Duodenal mucosa (tissue), 2 donors: ENCODE data around the gene PDE4A.
A peak's percentile ranks its signal among the peaks of the same experiment; 100 is the strongest.
"Not testable (repeated sequence)": the region's sequence is repeated elsewhere in the genome, so short reads cannot be mapped to it uniquely, and the experiment has no call there.

ENCODE experiments used
- H3K27ac ChIP-seq: one replicate; pipeline ENCODE4 v1.7.0; 2013; ENCODE audit warnings: low read depth, low read length
- H3K27me3 ChIP-seq, 2 donors: one replicate each; pipeline ENCODE4 v1.7.0; 2013; ENCODE audit warnings: low read length in 2 of 2, control low read depth in 1 of 2; ENCODE audit not compliant: insufficient read depth in 2 of 2, control insufficient read depth in 1 of 2
- H3K36me3 ChIP-seq, 2 donors: one replicate each; pipeline ENCODE4 v1.7.0; 2013; ENCODE audit warnings: low read length in 2 of 2, control low read depth in 1 of 2; ENCODE audit not compliant: insufficient read depth in 2 of 2, control insufficient read depth in 1 of 2
- H3K4me1 ChIP-seq, 2 donors: one replicate each; pipeline ENCODE4 v1.7.0; 2013; ENCODE audit warnings: low read length in 2 of 2, control low read depth in 1 of 2; ENCODE audit not compliant: insufficient read depth in 2 of 2, control insufficient read depth in 1 of 2
- H3K4me3 ChIP-seq, 2 donors: one replicate each; pipeline ENCODE4 v1.7.0; 2013; ENCODE audit warnings: low read length in 2 of 2, low read depth in 1 of 2
- H3K9ac ChIP-seq, 2 donors: one replicate each; pipeline ENCODE4 v1.7.0; 2013; ENCODE audit warnings: low read length in 2 of 2, low read depth in 1 of 2
- H3K9me3 ChIP-seq, 2 donors: one replicate each; pipeline ENCODE4 v1.7.0; 2013; ENCODE audit warnings: low read length in 2 of 2, control low read depth in 1 of 2; ENCODE audit not compliant: control insufficient read depth in 1 of 2

Gene PDE4A

GRCh38 chr19:10420444-10421239, at the start of gene PDE4A:
PDE4A (plus strand) TSS chr19:10420538; CDS start chr19:10420765, 227 bp downstream.
- peaks cover 15 to 31% of the 10 kb centered on the region in 2 donors for H3K4me1 ChIP-seq
- H3K36me3 ChIP-seq, result no peaks in the 10 kb centered on the region
- H3K9ac ChIP-seq, result no peak within 1 kb of the TSS
- H3K9me3 ChIP-seq, result no peaks in the 10 kb centered on the region
- peaks cover 52 to 64% of the 10 kb centered on the region in 2 donors for H3K27me3 ChIP-seq
- peak within 1 kb of the TSS in 1 of 2 donors; percentile 43 for H3K4me3 ChIP-seq
- no peak within 1 kb of the TSS for H3K27ac ChIP-seq

- Histone ChIP-seq H3K27ac (no peak overlapping the region), H3K4me3 (no peak overlapping the region), H3K9ac (no peak overlapping the region), H3K27me3 (no peaks in the 10 kb centered on the region), H3K9me3 (no peaks in the 10 kb centered on the region), H3K36me3 (peaks cover 3 to 26% of the 10 kb centered on the region in 2 donors), H3K4me1 (no peaks in the 10 kb centered on the region)
Measured at GRCh38 chr19:10372690-10373089, 47.6 kb upstream of the PDE4A start.

GRCh38 chr19:10374931-10375330, 45.4 kb upstream of the PDE4A start:
- Histone ChIP-seq H3K36me3 (peaks cover 0 to 12% of the 10 kb centered on the region in 2 donors), H3K27me3 (no peaks in the 10 kb centered on the region), H3K4me1 (peaks cover 5 to 6% of the 10 kb centered on the region in 2 donors)

GRCh38 chr19:10377140-10377640, 43.1 kb upstream of the PDE4A start:
- not testable (repeated sequence) for H3K4me3 ChIP-seq, H3K9me3 ChIP-seq, H3K27ac ChIP-seq, H3K9ac ChIP-seq, H3K36me3 ChIP-seq, H3K27me3 ChIP-seq
- peaks cover 10 to 12% of the 10 kb centered on the region in 2 donors for H3K4me1 ChIP-seq

More at GRCh38 chr19:10374931-10375330, 45.4 kb upstream of the PDE4A start:
- no peak overlapping the region for H3K4me3 ChIP-seq
- H3K9me3 ChIP-seq, result no peaks in the 10 kb centered on the region
- H3K27ac ChIP-seq, result no peak overlapping the region
- no peak overlapping the region for H3K9ac ChIP-seq

- H3K27me3 ChIP-seq, result no peaks in the 10 kb centered on the region
- no peaks in the 10 kb centered on the region for H3K9me3 ChIP-seq
- peaks cover 0 to 9% of the 10 kb centered on the region in 2 donors for H3K36me3 ChIP-seq
- no peak overlapping the region for H3K9ac ChIP-seq
- H3K27ac ChIP-seq, result no peak overlapping the region
- no peak overlapping the region for H3K4me3 ChIP-seq
- peaks cover 10 to 12% of the 10 kb centered on the region in 2 donors for H3K4me1 ChIP-seq
Measured at GRCh38 chr19:10378124-10378523, 42.2 kb upstream of the PDE4A start.

- Histone ChIP-seq H3K27ac (peak overlapping the region; percentile 74), H3K4me1 (peaks cover 10 to 12% of the 10 kb centered on the region in 2 donors), H3K9ac (peak overlapping the region; percentile 92 to 95), H3K36me3 (peaks cover 0 to 9% of the 10 kb centered on the region in 2 donors), H3K27me3 (no peaks in the 10 kb centered on the region), H3K9me3 (no peaks in the 10 kb centered on the region), H3K4me3 (peak overlapping the region; percentile 92 to 98)
Measured at GRCh38 chr19:10379880-10380312, 40.4 kb upstream of the PDE4A start.

- H3K27ac ChIP-seq, result peak within 1 kb of the TSS; percentile 74
- no peaks in the 10 kb centered on the region for H3K9me3 ChIP-seq
- H3K27me3 ChIP-seq, result no peaks in the 10 kb centered on the region
- H3K4me1 ChIP-seq, result peaks cover 10 to 12% of the 10 kb centered on the region in 2 donors
- H3K36me3 ChIP-seq, result peaks cover 0 to 9% of the 10 kb centered on the region in 2 donors
- H3K9ac ChIP-seq, result peak within 1 kb of the TSS; percentile 92 to 95
- peak within 1 kb of the TSS; percentile 92 to 98 for H3K4me3 ChIP-seq
Measured at GRCh38 chr19:10380313-10381102, 39.8 kb upstream of the PDE4A start, which contains the start of gene TYK2. TYK2 (minus strand) TSS chr19:10380572; CDS start chr19:10378406, 2,166 bp downstream.

- H3K36me3 ChIP-seq, H3K9me3 ChIP-seq, H3K9ac ChIP-seq, H3K27me3 ChIP-seq, H3K4me3 ChIP-seq, H3K27ac ChIP-seq: not testable (repeated sequence)
- H3K4me1 ChIP-seq, result peaks cover 10 to 12% of the 10 kb centered on the region in 2 donors
Measured at GRCh38 chr19:10383223-10383499, 37.2 kb upstream of the PDE4A start.

- Histone ChIP-seq H3K36me3 (no peaks in the 10 kb centered on the region), H3K4me3 (no peak overlapping the region), H3K27ac (no peak overlapping the region), H3K4me1 (peaks cover 8 to 10% of the 10 kb centered on the region in 2 donors), H3K27me3 (no peaks in the 10 kb centered on the region), H3K9me3 (no peaks in the 10 kb centered on the region), H3K9ac (no peak overlapping the region)
Measured at GRCh38 chr19:10384580-10384979, 35.8 kb upstream of the PDE4A start.

- Histone ChIP-seq H3K4me3 (no peak overlapping the region), H3K4me1 (no peaks in the 10 kb centered on the region), H3K36me3 (peaks cover 9 to 32% of the 10 kb centered on the region in 2 donors), H3K27me3 (no peaks in the 10 kb centered on the region), H3K27ac (no peak overlapping the region), H3K9me3 (no peaks in the 10 kb centered on the region), H3K9ac (no peak overlapping the region)
Measured at GRCh38 chr19:10388957-10389356, 31.4 kb upstream of the PDE4A start.
